Natural killer cell (primary cell): ENCODE results near the gene SPAG17. TPM values are rescaled to one million over a fixed set of nuclear protein-coding genes. Genes with fewer than 3 reads are reported as not detected.

Source experiments
- ATAC-seq, 3 donors: fragments of 150-1000 bp in 2 of 3; fragments of 200-7000 bp in 1 of 3; cut with Tn5 transposase; 1 replicate in 1 of 3; 2 replicates in 2 of 3; pipeline ENCODE4 v1.10.0; 2021; ENCODE audit warnings: mild to moderate bottlenecking in 2 of 3, moderate library complexity in 2 of 3
- DNase-seq, 2 donors: peaks; one replicate each; pipeline versions ENCODE4 v3.0.0 to v3.0.0-alpha.2; 2013 to 2021; ENCODE audit warnings: mixed read lengths in 1 of 2
- H3K27ac ChIP-seq: one replicate; pipeline ENCODE4 v1.5.1; 2013; ENCODE audit warnings: mild to moderate bottlenecking, low read length
- H3K27me3 ChIP-seq: one replicate; pipeline ENCODE4 v1.6.1; 2013; ENCODE audit warnings: low read length; ENCODE audit not compliant: control insufficient read depth, insufficient read depth
- H3K36me3 ChIP-seq: one replicate; pipeline ENCODE4 v1.6.1; 2013; ENCODE audit warnings: low read length; ENCODE audit not compliant: control insufficient read depth, insufficient read depth
- H3K4me1 ChIP-seq: one replicate; pipeline ENCODE4 v1.6.1; 2013; ENCODE audit warnings: low read length; ENCODE audit not compliant: control insufficient read depth, insufficient read depth
- H3K4me3 ChIP-seq: one replicate; pipeline ENCODE4 v1.5.1; 2013; ENCODE audit warnings: low read length
- H3K9me3 ChIP-seq: one replicate; pipeline ENCODE4 v1.6.1; 2013; ENCODE audit warnings: low read length; ENCODE audit not compliant: control insufficient read depth, insufficient read depth
- H3K27ac Mint-ChIP-seq, 2 donors: one replicate each; pipeline ENCODE4 v1.8.0; 2022; ENCODE audit warnings: mild to moderate bottlenecking in 2 of 2, mixed read lengths in 2 of 2, moderate library complexity in 1 of 2
- H3K27me3 Mint-ChIP-seq, 2 donors: one replicate each; pipeline ENCODE4 v1.8.0; 2022; ENCODE audit warnings: low read depth in 2 of 2, mixed read lengths in 2 of 2
- H3K36me3 Mint-ChIP-seq: one replicate; pipeline ENCODE4 v1.8.0; 2022; ENCODE audit warnings: mixed read lengths
- H3K4me1 Mint-ChIP-seq, 2 donors: one replicate each; pipeline ENCODE4 v1.8.0; 2022; ENCODE audit warnings: mixed read lengths in 2 of 2
- H3K4me3 Mint-ChIP-seq: one replicate; pipeline ENCODE4 v1.8.0; 2022; ENCODE audit warnings: mild to moderate bottlenecking, moderate library complexity, mixed read lengths
- H3K9me3 Mint-ChIP-seq, 2 donors: one replicate each; pipeline ENCODE4 v1.8.0; 2022; ENCODE audit warnings: mixed read lengths in 2 of 2
- CTCF ChIP-seq: fragments of 200-600 bp; IDR thresholded peaks from one replicate; pipeline ENCODE4 v1.8.0; 2022; ENCODE audit warnings: antibody characterized with exemption
- WGBS: methylation state at CpG from one replicate; pipeline ENCODE4 v1.1.7; 2013; ENCODE audit warnings: missing lambda C conversion rate; ENCODE audit not compliant: insufficient coverage; 5-methylcytosine and 5-hydroxymethylcytosine counted together
- intact Hi-C: fragments of 100-400 bp; cut with micrococcal nuclease; formaldehyde crosslinking; loops from one replicate; pipeline ENCODE4 v1.14.2; 2022
- total RNA-seq, 4 donors: library from RNA; stranded (reverse); fragments of 120-200 nt in 1 of 4; gene quantifications; one replicate each; pipeline versions ENCODE4 v1.2.3 to v1.2.4, GENCODE V29; 2013 to 2022

Gene SPAG17
- total RNA-seq, 3 donors from 2014 or later (not counting 1 experiment from before 2014, with no cell fraction given): not detected

- intact Hi-C loops: no loop called here
- no peak overlapping the region for H3K4me3 Mint-ChIP-seq
- no peaks in the 10 kb centered on the region for H3K4me1 Mint-ChIP-seq
- H3K9me3 ChIP-seq: no peaks in the 10 kb centered on the region
- DNase-seq: no peak
- H3K4me1 ChIP-seq: no peaks in the 10 kb centered on the region
- no peaks in the 10 kb centered on the region for H3K36me3 ChIP-seq
- H3K27me3 ChIP-seq: no peaks in the 10 kb centered on the region
- no peak for ATAC-seq
- H3K27ac Mint-ChIP-seq: no peak overlapping the region
- no peaks in the 10 kb centered on the region for H3K9me3 Mint-ChIP-seq
- TF ChIP-seq CTCF: no peak
- no peak overlapping the region for H3K4me3 ChIP-seq
- no peaks in the 10 kb centered on the region for H3K36me3 Mint-ChIP-seq
- no peak overlapping the region for H3K27ac ChIP-seq
- no peaks in the 10 kb centered on the region for H3K27me3 Mint-ChIP-seq
Measured at GRCh38 chr1:118110580-118110979, 74.4 kb downstream of the SPAG17 start.

- Mint-ChIP-seq H3K9me3 (peaks cover 0 to 2% of the 10 kb centered on the region in 2 donors), H3K36me3 (no peaks in the 10 kb centered on the region)
Measured at GRCh38 chr1:118104951-118105350, 80.1 kb downstream of the SPAG17 start.

GRCh38 chr1:118102445-118102844 lies 82.6 kb downstream of the SPAG17 start:
- H3K4me3 Mint-ChIP-seq: no peak overlapping the region
- H3K27me3 ChIP-seq: no peaks in the 10 kb centered on the region
- no peak for TF ChIP-seq CTCF
- no peaks in the 10 kb centered on the region for H3K36me3 ChIP-seq
- H3K4me1 ChIP-seq: no peaks in the 10 kb centered on the region
- no peak for ATAC-seq
- no peaks in the 10 kb centered on the region for H3K27me3 Mint-ChIP-seq
- no peak overlapping the region for H3K27ac Mint-ChIP-seq
- H3K27ac ChIP-seq: no peak overlapping the region
- 89% methylated on average over 2 of the region's 3 CpGs for WGBS
- peaks cover 0 to 2% of the 10 kb centered on the region in 2 donors for H3K9me3 Mint-ChIP-seq
- H3K4me1 Mint-ChIP-seq: no peaks in the 10 kb centered on the region
- no peak for DNase-seq
- H3K4me3 ChIP-seq: no peak overlapping the region
- no peaks in the 10 kb centered on the region for H3K9me3 ChIP-seq
- H3K36me3 Mint-ChIP-seq: no peaks in the 10 kb centered on the region
- intact Hi-C loops: no loop called here

More at GRCh38 chr1:118104951-118105350, 80.1 kb downstream of the SPAG17 start:
- Mint-ChIP-seq H3K4me3 (no peak overlapping the region), H3K4me1 (no peaks in the 10 kb centered on the region), H3K27me3 (no peaks in the 10 kb centered on the region), H3K27ac (no peak overlapping the region)
- Histone ChIP-seq H3K9me3 (no peaks in the 10 kb centered on the region), H3K4me1 (no peaks in the 10 kb centered on the region), H3K27me3 (no peaks in the 10 kb centered on the region), H3K4me3 (no peak overlapping the region), H3K36me3 (no peaks in the 10 kb centered on the region), H3K27ac (no peak overlapping the region)
- TF ChIP-seq CTCF: no peak
- WGBS: 88% methylated on average over 3 of the region's 3 CpGs
- ATAC-seq: no peak
- DNase-seq: no peak
- intact Hi-C loops: no loop called here

- Mint-ChIP-seq H3K27ac (no peak overlapping the region), H3K4me3 (no peak overlapping the region), H3K27me3 (no peaks in the 10 kb centered on the region), H3K9me3 (peaks cover 0 to 5% of the 10 kb centered on the region in 2 donors), H3K4me1 (no peaks in the 10 kb centered on the region), H3K36me3 (no peaks in the 10 kb centered on the region)
- intact Hi-C loops: no loop called here
- no peak for TF ChIP-seq CTCF
- Histone ChIP-seq H3K27ac (no peak overlapping the region), H3K4me3 (no peak overlapping the region), H3K36me3 (no peaks in the 10 kb centered on the region), H3K27me3 (no peaks in the 10 kb centered on the region), H3K9me3 (no peaks in the 10 kb centered on the region), H3K4me1 (no peaks in the 10 kb centered on the region)
- 88% methylated on average over 1 of the region's 1 CpG for WGBS
- no peak for DNase-seq
- no peak for ATAC-seq
Measured at GRCh38 chr1:118101999-118102398, 83.0 kb downstream of the SPAG17 start.
